ENCODE data around the gene MRPS5. TPM values are rescaled to one million over a fixed set of nuclear protein-coding genes. Genes with fewer than 3 reads are reported as not detected.

MRPS5 gene
- total RNA-seq, 1 donor from 2014 or later = 57.4 TPM

- no peaks in the 10 kb centered on the region for H3K79me2 ChIP-seq (ENCODE audit: insufficient read depth, low read length)
- H3K27ac Mint-ChIP-seq (ENCODE audit: unreplicated experiment) = no peak overlapping the region
Measured at GRCh38 chr2:95058989-95059641, 62.5 kb downstream of the MRPS5 start.

GRCh38 chr2:95058466-95058988 lies 63.1 kb downstream of the MRPS5 start:
- Histone ChIP-seq H4K20me1 (ENCODE audit: insufficient read depth, low read length) (no peaks in the 10 kb centered on the region), H3K4me1 (ENCODE audit: insufficient read depth, low read length) (peaks cover 11% of the 10 kb centered on the region), H3K4me2 (ENCODE audit: low read length) (no peak overlapping the region), H3K36me3 (ENCODE audit: insufficient read depth, low read length) (no peaks in the 10 kb centered on the region), H3K27me3 (ENCODE audit: insufficient read depth, low read length) (peaks cover 2% of the 10 kb centered on the region), H3K4me3 (ENCODE audit: insufficient read depth, low read depth, low read length) (no peak overlapping the region), H3K79me2 (ENCODE audit: insufficient read depth, low read length) (no peaks in the 10 kb centered on the region), H3K27ac (ENCODE audit: low read depth, low read length) (no peak overlapping the region), H2AFZ (ENCODE audit: low read depth, low read length) (no peak overlapping the region), H3K9me3 (ENCODE audit: insufficient read depth, low read depth, low read length) (no peaks in the 10 kb centered on the region), H3K9ac (ENCODE audit: low read length) (no peak overlapping the region)
- DNase-seq (ENCODE audit: low read depth) = no peak
- Mint-ChIP-seq H3K9me3 (ENCODE audit: unreplicated experiment) (peaks cover 3% of the 10 kb centered on the region), H3K4me3 (ENCODE audit: unreplicated experiment) (no peak overlapping the region), H3K27ac (ENCODE audit: unreplicated experiment) (no peak overlapping the region), H3K36me3 (ENCODE audit: low read depth, unreplicated experiment) (no peaks in the 10 kb centered on the region), H3K4me1 (ENCODE audit: low read depth, unreplicated experiment) (peaks cover 16% of the 10 kb centered on the region), H3K27me3 (ENCODE audit: low read depth, unreplicated experiment) (peaks cover 42% of the 10 kb centered on the region)
- FAIRE-seq = no peak
- no peak for TF ChIP-seq EZH2 (IDR thresholded peaks at IDR 0.05; ENCODE audit: insufficient read depth, low read length)
- no peak for TF ChIP-seq CTCF (IDR thresholded peaks at IDR 0.05; ENCODE audit: insufficient read depth, low read depth, low read length)

More at GRCh38 chr2:95058989-95059641, 62.5 kb downstream of the MRPS5 start:
- Histone ChIP-seq H4K20me1 (ENCODE audit: insufficient read depth, low read length) (no peaks in the 10 kb centered on the region), H3K9me3 (ENCODE audit: insufficient read depth, low read depth, low read length) (no peaks in the 10 kb centered on the region), H3K36me3 (ENCODE audit: insufficient read depth, low read length) (no peaks in the 10 kb centered on the region), H3K4me3 (ENCODE audit: insufficient read depth, low read depth, low read length) (no peak overlapping the region), H2AFZ (ENCODE audit: low read depth, low read length) (no peak overlapping the region), H3K9ac (ENCODE audit: low read length) (no peak overlapping the region), H3K27ac (ENCODE audit: low read depth, low read length) (no peak overlapping the region), H3K27me3 (ENCODE audit: insufficient read depth, low read length) (peaks cover 2% of the 10 kb centered on the region), H3K4me2 (ENCODE audit: low read length) (no peak overlapping the region), H3K4me1 (ENCODE audit: insufficient read depth, low read length) (peaks cover 11% of the 10 kb centered on the region)
- H3K4me1 Mint-ChIP-seq (ENCODE audit: low read depth, unreplicated experiment) = peaks cover 16% of the 10 kb centered on the region
- H3K4me3 Mint-ChIP-seq (ENCODE audit: unreplicated experiment) = no peak overlapping the region
- H3K27me3 Mint-ChIP-seq (ENCODE audit: low read depth, unreplicated experiment) = peaks cover 39% of the 10 kb centered on the region
- TF ChIP-seq CTCF (IDR thresholded peaks at IDR 0.05; ENCODE audit: insufficient read depth, low read depth, low read length) (no peak), EZH2 (IDR thresholded peaks at IDR 0.05; ENCODE audit: insufficient read depth, low read length) (no peak)
- no peaks in the 10 kb centered on the region for H3K36me3 Mint-ChIP-seq (ENCODE audit: low read depth, unreplicated experiment)
- FAIRE-seq (no peak), DNase-seq (ENCODE audit: low read depth) (no peak)
- H3K9me3 Mint-ChIP-seq (ENCODE audit: unreplicated experiment) = peaks cover 3% of the 10 kb centered on the region

All from astrocyte (in vitro differentiated cells and primary cell).